HG02623 (cell line): ENCODE results near the gene TOM1L2.
"Not testable (repeated sequence)": the region's sequence is repeated elsewhere in the genome, so short reads cannot be mapped to it uniquely, and the experiment has no call there.

Source experiments
- ATAC-seq: cut with Tn5 transposase; IDR thresholded peaks from one replicate; pipeline ENCODE4 v1.9.1; 2021; ENCODE audit warnings: moderate library complexity; ENCODE audit not compliant: unreplicated experiment

Gene TOM1L2

GRCh38 chr17:17944743-17945142, 27.5 kb downstream of the TOM1L2 start:
- no peak for ATAC-seq

DNA sequence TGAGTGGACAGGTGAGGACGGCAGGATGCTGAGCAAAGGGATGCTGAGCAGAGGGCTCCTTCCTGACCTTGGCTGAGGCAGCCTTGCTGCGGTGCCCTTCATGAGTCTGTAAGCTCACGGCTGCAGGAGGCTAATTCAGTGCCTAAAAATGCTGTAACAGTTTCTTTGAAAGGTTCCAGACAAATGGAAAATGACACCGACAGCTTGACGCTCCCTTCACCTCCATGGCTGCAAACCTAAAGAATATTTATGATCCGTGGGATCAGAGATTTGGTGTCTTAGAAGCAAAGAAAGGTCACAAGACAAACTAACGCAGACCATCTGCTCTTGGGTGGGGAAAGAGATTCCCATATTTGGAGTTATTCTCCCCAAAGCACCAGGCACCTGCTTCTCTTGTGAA, 28.0 kb downstream of the TOM1L2 start:
- ATAC-seq, result no peak

- ATAC-seq, result no peak
These were observed 28.8 kb downstream of the TOM1L2 start for GRCh38 chr17:17943281-17943984.

DNA sequence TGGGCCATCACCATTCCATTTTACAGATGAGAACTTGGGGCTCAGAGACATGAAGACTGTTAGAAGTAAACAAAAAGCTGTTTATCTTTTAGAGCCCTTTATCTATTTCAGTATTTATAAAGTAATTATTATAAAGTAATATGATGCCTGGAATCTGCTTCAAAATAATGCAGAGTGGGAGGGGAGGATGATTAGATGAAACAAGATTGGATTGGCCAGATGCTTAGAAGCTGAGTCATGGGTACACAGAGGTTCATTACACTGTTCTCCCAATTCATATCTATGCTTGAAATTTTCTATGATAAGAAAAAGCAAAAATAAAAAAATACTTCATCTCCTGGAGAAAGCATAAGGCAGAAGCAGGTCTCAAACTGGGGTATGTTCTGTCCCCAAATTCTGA, 29.4 kb downstream of the TOM1L2 start:
- no peak for ATAC-seq

DNA sequence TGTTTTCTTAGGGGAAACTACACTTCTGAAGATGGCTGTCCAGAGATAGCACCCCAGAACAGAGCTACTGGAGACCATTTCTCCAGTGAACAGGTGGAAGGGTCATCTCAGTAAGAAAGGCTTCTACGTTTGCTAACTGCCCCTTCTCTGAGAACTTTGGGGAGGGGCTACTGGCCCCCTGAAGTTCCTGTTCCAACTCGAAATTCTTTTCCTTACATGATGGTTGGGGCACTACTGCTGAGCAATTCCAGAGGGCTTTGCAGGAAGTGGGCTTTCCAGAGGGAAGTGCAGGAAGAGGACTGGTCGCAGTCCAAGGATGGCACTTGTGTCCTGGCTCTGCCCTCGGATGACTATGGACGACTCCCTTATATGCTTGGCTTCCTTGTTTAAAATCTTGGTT, 31.2 kb downstream of the TOM1L2 start:
- no peak for ATAC-seq

DNA sequence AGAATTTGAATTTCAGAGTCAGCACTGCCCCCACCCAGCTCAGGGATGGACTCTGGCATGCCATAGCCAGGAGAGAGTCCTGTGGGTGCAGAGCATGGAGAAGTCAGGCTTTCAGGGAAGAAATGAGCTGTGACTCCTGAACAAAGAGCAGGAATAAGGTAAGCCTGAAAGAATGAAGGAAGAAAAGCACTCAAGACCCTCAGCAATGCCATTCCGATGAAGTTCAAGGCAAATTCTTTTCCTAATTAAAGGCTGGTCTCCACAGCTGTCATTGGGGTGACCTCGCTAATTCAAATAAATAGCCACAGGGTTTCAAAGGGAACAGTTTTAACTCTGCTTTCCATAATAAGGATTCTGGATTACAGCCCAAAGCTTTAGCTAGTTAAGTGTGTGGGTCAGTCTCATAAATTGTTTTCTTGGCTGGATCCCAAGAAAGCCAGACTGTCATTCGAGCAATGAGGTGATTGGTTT, 31.7 kb downstream of the TOM1L2 start:
- ATAC-seq, result no peak

GRCh38 chr17:17939941-17940340, 32.3 kb downstream of the TOM1L2 start:
- not testable (repeated sequence) for ATAC-seq

- no peak for ATAC-seq
These were observed 33.7 kb downstream of the TOM1L2 start for GRCh38 chr17:17938388-17939107.

DNA sequence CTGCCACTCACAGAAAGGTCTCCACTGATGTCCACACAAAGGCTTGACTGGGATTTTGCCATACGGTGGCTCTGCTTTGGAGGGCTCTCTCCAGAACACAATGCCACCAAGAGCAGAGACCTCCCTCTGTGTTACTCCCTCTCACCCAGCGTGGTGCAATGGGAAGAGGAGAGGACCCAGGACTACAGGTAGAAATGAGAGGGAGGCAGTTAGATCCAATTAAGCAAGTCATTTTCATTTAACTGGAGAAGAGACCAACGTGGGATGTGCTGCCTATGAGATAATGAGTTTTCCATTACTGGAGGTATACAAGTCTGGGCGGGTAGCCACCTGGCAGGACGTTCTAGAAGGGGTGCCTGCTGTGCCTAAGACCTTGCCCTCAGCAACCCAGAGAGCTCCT, 34.2 kb downstream of the TOM1L2 start:
- no peak for ATAC-seq

GRCh38 chr17:17937201-17937853, 34.9 kb downstream of the TOM1L2 start:
- ATAC-seq, result no peak

- ATAC-seq, result no peak
These were observed 36.6 kb downstream of the TOM1L2 start for GRCh38 chr17:17935321-17936271.

- no peak for ATAC-seq
These were observed 37.4 kb downstream of the TOM1L2 start for GRCh38 chr17:17934806-17935205.

- no peak for ATAC-seq
These were observed 38.0 kb downstream of the TOM1L2 start for GRCh38 chr17:17934214-17934613.

- no peak for ATAC-seq
These were observed 38.4 kb downstream of the TOM1L2 start for GRCh38 chr17:17933775-17934174.

DNA sequence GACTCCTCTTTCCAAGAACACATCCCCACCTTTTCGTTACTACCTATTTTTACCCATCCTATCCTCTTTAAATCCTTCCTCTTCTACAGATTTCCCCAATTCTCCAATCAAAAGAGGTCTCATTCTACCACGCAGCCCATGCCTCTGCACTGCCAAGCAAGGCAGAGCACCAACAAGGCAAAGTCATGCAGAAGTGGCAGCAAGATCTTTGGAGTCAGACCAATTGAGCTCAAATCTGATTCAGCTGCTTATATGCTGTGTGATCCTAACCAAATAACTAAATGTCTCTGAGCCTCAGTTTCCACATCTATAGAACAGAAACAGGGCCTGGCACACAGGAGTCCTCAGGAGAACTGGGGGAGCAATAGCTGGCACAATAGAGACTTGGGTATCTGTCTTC, 41.0 kb downstream of the TOM1L2 start:
- ATAC-seq, result no peak

GRCh38 chr17:17930674-17931073, 41.5 kb downstream of the TOM1L2 start:
- no peak for ATAC-seq

DNA sequence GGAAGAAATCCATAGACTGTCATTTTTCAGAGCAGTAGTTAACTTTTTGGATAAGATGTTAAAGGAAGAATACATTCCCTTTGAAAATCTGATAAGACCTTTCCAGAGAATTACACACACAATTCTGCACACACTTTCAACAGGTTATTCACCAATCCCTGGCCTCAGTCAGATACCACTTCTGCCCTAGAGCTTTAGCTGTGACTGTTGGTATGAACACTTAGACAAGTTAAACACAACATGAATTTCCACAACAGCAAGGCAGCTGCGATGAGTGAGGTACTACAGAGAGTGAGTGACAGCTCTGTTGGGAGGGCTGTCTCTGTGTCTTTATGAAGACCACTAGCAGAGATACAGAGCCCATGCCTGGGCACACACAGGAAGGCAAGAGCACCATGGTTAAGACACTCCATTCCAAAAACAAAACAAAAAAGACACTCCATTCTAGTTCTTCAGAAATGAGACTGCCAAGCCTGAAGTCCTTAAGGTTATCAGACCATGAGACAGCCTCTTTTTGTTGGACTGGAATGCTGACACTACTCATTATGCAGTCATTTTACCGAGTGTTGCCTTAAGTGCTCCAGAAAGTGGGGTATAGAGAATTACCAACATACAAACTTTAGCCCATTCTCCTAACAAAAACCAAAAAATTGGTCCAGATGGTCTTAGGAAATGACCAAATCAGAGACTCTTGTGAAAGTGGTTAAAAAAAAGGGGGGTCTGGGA, 42.4 kb downstream of the TOM1L2 start:
- ATAC-seq, result no peak

GRCh38 chr17:17928398-17929287, 43.6 kb downstream of the TOM1L2 start:
- no peak for ATAC-seq

DNA sequence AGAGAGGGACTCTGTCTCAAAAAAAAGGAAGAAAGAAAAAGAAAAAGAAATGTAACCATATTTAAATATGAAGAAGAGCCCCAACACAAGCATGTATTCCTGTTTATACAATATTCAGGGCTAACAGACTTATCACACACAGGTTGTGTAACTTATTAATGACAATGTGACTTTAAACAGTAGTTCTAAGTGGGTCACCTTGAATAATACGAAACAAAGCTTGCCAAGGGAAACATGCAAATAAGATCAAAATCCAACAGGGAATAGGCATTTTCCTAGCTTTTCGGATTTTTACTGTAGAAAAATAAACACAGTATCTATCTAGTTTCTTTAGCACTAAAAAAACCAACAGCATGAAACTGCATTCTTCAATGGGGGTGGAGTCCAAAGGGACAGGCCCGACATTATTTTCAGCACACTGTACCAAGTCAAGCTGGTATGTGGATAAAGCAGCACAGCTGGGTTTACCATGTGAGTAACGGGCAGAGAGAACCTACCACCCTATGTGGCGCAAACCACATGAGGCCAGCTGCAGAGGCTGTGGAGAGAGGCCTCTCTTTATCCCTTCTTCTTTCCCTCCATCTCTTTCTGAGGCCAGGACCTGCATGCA, 45.3 kb downstream of the TOM1L2 start:
- no peak for ATAC-seq
